GM18873 (cell line): ENCODE data around the gene PSMD9.
"Not testable (repeated sequence)": the region's sequence is repeated elsewhere in the genome, so short reads cannot be mapped to it uniquely, and the experiment has no call there.

Experiments
- ATAC-seq: cut with Tn5 transposase; IDR thresholded peaks from one replicate; pipeline ENCODE4 v1.9.1; 2021; ENCODE audit warnings: mild to moderate bottlenecking, moderate library complexity, moderate number of reproducible peaks; ENCODE audit not compliant: unreplicated experiment, low FRiP score

Gene PSMD9

DNA sequence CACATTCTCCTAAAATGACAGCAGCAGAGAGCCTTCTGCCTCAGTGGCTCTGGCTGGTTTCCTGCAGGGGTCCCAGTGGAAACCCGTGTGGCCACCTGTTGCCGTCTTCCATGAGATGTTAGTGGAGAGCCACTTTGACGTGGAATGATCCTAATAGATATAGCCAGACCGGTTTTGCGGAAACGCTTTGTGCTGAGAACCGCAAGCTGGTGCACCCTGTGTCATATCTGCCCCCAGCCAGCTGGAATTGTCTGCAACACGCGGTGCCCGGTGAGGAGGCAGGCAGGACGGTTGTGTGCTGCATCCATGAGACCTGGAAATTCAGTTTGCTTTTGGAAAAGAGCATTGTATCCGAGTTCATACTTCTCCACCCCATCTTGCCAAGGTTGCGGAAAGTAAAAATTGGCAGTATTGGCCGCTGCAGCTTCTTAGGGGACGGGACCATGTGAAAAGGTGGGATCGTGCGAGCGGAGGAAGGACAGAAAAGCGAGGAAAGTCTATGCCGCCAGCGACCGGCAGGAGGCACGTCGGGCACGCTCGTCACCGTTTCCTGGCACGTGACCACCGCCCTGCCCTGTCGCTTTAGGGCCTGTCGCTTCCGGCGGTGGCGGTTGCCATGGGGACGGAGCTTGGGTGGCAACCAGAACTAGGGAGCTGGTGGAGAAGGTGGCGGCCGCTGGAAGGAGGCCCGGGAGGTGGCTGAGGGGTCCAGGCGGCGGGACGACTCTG lies 29.5 kb downstream of the PSMD9 start, which contains the start of gene CFAP251:
CFAP251 (plus strand) TSS at position 643 of the 729 bp plus-strand sequence. CDS start 2,714 bp downstream, outside the sequence.
- ATAC-seq, result peak; percentile 86

GRCh38 chr12:121918679-121919038 lies 30.1 kb downstream of the PSMD9 start:
- peak; percentile 20 for ATAC-seq

- no peak for ATAC-seq
These were observed 32.5 kb downstream of the PSMD9 start for GRCh38 chr12:121921066-121921465.

DNA sequence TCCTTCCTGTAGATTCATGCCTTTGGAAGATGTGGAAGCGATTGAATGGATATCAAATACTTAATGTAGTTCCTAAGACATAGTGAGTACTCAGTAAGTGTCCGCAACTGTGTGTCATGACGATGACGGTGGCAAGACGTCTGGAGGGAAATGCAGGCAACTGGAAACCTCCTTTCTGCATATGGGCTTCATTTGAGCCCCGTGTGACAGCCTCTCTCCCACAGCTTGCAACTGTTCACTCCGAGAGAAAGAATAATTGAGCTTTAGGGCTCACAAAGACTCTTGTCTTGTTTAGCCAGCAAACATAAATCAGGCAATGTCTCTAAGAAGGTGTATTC lies 36.7 kb downstream of the PSMD9 start:
- ATAC-seq, result no peak

DNA sequence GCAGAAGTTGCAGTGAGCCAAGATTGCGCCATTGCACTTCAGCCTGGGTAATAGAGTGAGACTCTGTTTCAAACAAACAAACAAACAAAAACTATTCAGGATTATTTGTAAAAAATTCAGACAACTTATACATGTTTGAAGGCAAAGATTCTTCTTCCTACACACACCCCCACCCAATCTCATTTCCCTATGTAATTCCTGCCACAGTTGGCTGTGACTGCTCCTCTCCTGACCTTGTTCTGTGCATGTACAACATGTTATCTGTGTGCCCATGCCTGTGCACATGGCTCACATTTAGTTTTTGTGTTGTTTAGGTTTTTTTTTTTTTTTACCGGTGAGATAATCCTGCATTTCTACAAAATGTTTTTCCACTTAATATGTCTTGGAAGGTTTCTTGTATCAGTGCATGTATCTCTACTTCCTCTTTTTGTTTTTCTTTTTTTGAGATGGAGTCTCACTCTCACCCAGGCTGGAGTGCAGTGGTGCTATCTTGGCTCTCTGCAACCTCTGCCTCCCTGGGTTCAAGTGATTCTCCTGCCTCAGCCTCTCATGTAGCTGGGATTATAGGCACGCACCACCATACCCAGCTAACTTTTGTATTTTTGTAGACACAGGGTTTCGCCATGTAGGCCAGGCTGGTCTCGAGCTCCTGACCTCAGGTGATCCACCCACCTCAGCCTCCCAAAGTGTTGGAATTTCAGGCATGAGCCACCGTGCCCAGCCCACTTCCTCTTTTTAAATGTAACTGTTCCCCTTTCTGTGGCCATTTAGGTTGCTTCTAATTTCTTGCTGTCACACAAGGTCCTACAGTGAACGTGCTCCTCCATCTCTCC lies 38.5 kb downstream of the PSMD9 start:
- ATAC-seq, result no peak

- ATAC-seq, result no peak
These were observed 39.2 kb downstream of the PSMD9 start for GRCh38 chr12:121927813-121928212.

GRCh38 chr12:121929545-121929944 lies 41.0 kb downstream of the PSMD9 start:
- ATAC-seq, result not testable (repeated sequence)

DNA sequence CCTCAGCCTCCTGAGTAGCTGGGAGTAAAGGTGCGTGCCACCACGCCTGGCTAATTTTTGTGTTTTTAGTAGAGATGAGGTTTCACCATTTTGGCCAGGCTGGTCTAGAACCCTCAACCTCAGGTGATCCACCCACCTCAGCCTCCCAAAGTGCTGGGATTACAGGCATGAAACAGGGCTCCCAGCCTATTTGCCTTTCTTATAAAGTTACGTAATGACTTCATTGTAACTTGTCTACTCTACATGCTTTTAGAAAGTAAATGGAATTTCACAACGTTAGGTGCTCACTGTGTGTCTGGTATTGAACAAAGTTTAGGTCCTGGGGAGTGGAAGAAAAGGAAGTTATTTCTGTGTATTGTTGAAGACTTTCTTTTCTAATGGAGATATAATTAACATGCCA lies 42.3 kb downstream of the PSMD9 start:
- no peak for ATAC-seq

- no peak for ATAC-seq
These were observed 43.6 kb downstream of the PSMD9 start for GRCh38 chr12:121932176-121932536.

GRCh38 chr12:121932914-121933521 lies 44.4 kb downstream of the PSMD9 start:
- no peak for ATAC-seq

GRCh38 chr12:121933522-121934308 lies 45.1 kb downstream of the PSMD9 start:
- no peak for ATAC-seq

DNA sequence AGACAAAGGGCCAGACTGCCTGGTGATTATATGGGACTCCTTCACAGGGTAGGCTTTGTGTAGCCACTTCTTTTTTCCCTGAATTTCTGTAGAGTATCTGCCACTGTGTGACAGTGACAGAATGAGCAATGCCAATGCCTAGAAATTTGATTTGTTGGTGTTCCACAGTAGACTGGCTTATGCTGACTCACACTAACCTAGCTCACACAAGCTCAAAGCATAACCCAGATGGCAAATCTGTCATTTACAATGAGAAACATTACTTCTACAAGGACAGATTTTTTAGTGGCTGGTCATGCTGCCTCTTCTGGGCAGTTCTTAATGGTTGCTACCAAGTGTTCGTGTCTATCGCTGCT lies 45.7 kb downstream of the PSMD9 start:
- no peak for ATAC-seq

DNA sequence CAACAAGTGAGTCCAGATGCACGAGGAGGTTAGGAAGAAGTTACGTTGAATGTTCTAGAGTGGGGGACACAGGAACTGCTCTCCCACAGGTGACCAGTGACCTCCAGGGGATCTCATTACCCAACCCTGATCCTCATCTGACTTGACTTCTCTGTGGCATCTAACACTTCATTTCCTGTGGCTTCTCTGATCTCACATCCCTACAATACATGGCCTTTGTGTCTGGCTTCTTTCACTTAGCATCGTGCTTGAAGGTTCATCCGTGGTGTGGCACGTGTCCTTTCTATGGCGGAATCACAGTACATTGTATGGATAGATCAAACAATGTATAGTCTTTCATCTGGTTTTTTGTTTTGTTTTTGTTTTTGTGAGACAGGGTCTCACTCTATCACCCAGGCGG lies 49.1 kb downstream of the PSMD9 start:
- ATAC-seq, result no peak

- ATAC-seq, result no peak
These were observed 50.6 kb downstream of the PSMD9 start for GRCh38 chr12:121939186-121939585.

DNA sequence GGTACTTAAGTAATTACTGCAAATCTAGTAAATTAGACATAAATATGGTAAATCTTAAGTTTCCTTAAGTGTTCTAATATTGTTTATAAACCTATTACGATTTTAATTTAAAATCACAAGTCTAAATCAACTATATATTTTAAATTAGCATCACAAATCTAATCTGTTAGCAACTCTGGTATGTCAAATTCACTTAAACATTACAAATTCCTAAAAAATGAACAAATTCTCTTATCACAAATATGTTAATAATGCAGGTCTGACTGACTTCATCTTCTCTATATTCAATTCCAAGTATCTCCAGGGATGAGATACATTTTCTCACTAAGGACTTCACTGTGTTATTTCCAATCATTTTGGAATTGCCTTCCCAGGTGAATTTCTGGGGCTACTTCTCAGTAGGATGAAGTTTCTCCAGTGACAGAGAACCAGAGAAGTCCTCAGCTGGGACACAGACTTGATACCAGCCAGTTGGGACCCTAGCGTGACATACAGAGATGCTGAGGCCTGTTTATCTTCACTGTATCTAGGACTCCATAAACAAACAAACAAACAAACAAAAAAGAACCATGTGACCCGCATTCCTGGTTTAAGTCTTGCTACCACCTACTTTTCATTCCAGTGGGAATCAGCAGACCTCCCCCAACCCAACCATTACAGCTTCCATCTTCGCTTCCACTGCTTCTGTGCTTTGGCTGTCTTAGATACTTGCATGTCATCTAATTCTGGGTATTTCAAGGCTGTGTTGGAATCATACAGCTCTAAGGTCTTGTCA lies 51.6 kb downstream of the PSMD9 start:
- ATAC-seq, result no peak

GRCh38 chr12:121942145-121942718 lies 53.6 kb downstream of the PSMD9 start:
- no peak for ATAC-seq

DNA sequence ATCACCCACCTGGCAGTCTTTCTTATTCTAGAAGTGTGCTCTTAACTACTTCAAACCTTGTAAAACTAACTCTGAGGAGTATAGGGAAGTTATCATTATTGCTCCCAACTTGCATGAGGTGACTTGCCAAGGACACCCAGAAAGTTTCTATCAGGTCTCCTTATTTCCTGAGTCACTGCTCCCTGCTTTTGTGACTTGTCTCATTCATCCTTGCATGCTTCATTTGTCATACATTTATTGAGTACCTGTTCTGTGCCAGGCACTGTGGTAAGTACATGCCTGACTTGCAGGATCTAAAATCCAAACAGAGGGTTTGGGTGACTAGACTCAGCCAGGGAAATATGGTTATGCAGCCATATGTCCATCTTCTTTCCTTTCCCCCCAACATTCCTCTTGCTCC lies 55.3 kb downstream of the PSMD9 start:
- no peak for ATAC-seq

DNA sequence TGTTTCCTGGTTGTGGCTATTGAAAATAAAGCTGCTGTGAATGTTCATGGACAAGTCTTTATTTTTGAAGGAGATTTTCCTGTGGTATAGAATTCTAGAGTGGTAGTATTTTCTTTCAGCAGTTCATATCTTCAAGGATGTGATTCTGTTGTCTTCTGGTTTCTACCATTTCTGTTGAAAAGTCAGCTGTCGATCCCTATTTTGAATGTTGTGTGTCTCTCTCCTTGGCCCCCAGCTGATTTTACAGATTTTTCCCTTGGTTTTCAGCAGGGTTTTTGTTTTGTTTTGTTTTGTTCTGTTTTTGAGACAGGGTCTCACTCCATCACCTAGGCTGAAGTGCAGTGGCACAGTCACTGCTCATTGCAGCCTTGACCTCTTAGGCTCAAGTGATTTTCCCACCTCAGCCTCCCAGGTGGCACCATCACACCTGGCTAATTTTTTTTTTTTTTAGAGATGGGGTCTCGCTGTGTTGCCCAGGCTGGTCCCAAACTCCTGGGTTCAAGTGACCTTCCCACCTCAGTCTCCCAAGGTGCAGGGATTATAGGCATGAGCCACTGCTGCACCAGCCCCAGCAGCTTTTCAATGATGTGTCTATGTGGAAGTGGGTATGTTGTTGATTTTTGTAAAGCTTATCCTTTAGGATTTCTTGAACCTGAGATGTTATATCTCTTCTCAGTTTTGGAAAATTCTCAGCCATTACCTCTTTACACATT lies 57.9 kb downstream of the PSMD9 start:
- no peak for ATAC-seq

- no peak for ATAC-seq
These were observed 59.4 kb downstream of the PSMD9 start for GRCh38 chr12:121947981-121948380.
